ENCODE measurements around the gene SPTLC2. TPM values are rescaled to one million over a fixed set of nuclear protein-coding genes. Genes with fewer than 3 reads are reported as not detected.

SPTLC2 gene
- total and polyA plus RNA-seq, 7 donors = 2.4 to 9.0 (median 5.8) TPM

DNA sequence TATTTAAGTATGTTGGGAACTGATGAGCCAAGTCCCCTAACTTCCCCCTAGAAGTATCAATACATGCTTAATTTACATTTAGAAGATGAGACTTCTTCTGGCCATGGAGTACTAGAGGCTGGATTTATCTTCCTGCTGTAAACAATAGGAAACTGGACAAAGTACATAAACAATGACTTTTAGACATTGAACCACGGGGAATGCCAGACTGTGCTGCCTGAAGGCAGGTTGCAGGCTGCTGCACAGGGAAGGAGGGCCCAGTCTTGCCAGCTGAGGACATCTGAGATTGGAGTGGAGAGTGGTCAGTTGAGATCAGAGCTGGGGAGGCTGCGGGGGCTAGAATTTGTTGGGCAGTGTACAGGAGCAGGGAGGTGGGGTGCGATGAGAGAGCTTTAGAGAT lies 93.3 kb downstream of the SPTLC2 start:
- 85 to 89% (median 87%) methylated on average over 3 of the region's 3 CpGs for WGBS, 3 donors

DNA sequence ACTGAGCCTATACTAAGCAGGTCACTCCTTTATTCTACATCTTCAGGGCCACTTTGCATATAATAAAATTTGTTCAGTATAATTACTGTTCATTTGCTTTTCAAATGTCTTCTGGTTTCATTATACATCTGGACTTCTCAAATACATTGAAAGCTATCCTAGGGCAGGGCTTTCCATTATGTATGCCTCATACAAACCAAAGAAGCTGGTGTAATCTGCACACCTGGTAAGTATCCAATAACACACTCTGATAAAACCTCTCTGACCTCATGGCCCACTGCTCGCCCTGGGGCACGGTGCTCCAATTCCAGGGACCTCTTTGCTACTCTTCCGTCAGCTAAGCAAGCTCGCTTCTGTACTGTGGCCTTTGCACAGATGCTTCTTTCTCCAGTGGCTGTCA lies 95.9 kb downstream of the SPTLC2 start:
- Histone ChIP-seq H3K4me1 (no peaks in the 10 kb centered on the region), H3K36me3 (ENCODE audit: insufficient read depth in 1 of 2, low read depth in 1 of 2) (peaks cover 0 to 42% of the 10 kb centered on the region in 2 donors), H3K27ac (no peak overlapping the region), H3K4me3 (no peak overlapping the region), H3K9me3 (no peaks in the 10 kb centered on the region), H3K27me3 (ENCODE audit: insufficient read depth in 3 of 3, low read length in 2 of 3) (no peaks in the 10 kb centered on the region)
- WGBS, 3 donors = 84 to 87% (median 85%) methylated on average over 4 of the region's 4 CpGs
- intact Hi-C loops (cut with DNase I) = no loop called here
- TF ChIP-seq, protein P1, sequence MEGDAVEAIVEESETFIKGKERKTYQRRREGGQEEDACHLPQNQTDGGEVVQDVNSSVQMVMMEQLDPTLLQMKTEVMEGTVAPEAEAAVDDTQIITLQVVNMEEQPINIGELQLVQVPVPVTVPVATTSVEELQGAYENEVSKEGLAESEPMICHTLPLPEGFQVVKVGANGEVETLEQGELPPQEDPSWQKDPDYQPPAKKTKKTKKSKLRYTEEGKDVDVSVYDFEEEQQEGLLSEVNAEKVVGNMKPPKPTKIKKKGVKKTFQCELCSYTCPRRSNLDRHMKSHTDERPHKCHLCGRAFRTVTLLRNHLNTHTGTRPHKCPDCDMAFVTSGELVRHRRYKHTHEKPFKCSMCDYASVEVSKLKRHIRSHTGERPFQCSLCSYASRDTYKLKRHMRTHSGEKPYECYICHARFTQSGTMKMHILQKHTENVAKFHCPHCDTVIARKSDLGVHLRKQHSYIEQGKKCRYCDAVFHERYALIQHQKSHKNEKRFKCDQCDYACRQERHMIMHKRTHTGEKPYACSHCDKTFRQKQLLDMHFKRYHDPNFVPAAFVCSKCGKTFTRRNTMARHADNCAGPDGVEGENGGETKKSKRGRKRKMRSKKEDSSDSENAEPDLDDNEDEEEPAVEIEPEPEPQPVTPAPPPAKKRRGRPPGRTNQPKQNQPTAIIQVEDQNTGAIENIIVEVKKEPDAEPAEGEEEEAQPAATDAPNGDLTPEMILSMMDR (IDR thresholded peaks at IDR 0.05) = no peak
- no peak for ATAC-seq
- no peak for DNase-seq

More for the DNA sequence above, 93.3 kb downstream of the SPTLC2 start:
- DNase-seq (no peak), ATAC-seq (no peak)
- no peaks in the 10 kb centered on the region for H3K4me1 ChIP-seq
- H3K9me3 ChIP-seq = no peaks in the 10 kb centered on the region
- H3K27me3 ChIP-seq (ENCODE audit: insufficient read depth in 3 of 3, low read length in 2 of 3) = no peaks in the 10 kb centered on the region
- intact Hi-C loops (cut with DNase I) = no loop called here
- no peak overlapping the region for H3K4me3 ChIP-seq
- peaks cover 0 to 30% of the 10 kb centered on the region in 2 donors for H3K36me3 ChIP-seq (ENCODE audit: insufficient read depth in 1 of 2, low read depth in 1 of 2)
- TF ChIP-seq, protein P1 (IDR thresholded peaks at IDR 0.05) = no peak
- no peak overlapping the region for H3K27ac ChIP-seq

DNA sequence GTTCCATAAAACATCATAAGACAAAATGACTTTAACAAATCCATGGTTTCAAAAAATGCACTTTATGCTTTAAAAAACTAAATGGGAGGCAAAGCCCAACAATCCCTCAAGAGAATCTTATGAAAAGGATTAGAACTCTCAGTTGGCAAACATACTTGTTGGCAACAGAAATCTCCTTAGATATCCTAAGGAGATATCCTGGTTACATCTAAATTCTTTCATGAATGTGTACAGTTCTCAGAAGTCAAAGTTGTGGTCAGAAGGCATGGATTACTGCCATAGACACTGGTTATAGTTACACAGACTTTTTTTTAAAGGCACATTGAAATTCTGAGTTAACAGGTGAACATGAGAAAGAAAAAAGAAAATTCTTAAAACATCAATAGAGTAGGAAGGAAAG lies 100.3 kb downstream of the SPTLC2 start:
- intact Hi-C loops (cut with DNase I) = no loop called here
- H3K27ac ChIP-seq = no peak overlapping the region
- no peaks in the 10 kb centered on the region for H3K9me3 ChIP-seq
- TF ChIP-seq, protein P1 (IDR thresholded peaks at IDR 0.05) = no peak
- DNase-seq (no peak), ATAC-seq (no peak)
- H3K36me3 ChIP-seq (ENCODE audit: insufficient read depth in 1 of 2, low read depth in 1 of 2) = peaks cover 0 to 48% of the 10 kb centered on the region in 2 donors
- no peaks in the 10 kb centered on the region for H3K27me3 ChIP-seq (ENCODE audit: insufficient read depth in 3 of 3, low read length in 2 of 3)
- no peak overlapping the region for H3K4me3 ChIP-seq
- H3K4me1 ChIP-seq = no peaks in the 10 kb centered on the region

DNA sequence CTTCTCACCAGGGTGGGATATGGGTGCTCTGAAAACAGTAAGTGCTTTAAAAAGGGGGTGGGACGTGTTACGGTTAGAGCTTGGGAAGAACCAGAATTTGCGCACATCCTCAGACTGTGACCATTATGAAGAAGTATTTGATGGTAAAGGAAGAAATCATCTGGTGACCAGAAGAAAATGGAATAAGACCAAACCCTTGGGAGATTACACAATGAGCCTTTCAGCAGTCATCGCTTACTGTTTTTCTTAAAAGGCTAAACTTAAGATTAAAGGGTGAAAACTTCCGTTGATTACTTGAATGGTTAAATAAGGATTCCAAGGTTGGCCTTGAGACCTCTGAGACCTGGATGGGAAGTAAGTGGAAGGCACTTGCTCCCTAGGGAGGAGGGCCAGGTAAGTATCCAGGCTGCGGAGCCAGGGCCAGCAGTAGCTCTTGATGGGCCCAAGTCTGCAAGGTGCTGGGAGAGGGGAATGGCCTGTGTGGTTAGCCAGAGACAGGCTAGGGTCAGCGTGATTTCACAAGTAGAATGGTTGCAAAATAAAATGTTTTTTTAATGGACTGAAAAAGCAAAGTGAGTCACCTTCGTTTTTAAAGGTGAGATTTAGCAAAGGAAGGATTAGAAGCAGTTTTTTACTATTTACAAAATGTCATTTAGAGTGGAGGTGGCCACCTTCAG lies 104.8 kb downstream of the SPTLC2 start:
- Histone ChIP-seq H3K27ac (no peak overlapping the region), H3K36me3 (ENCODE audit: insufficient read depth in 1 of 2, low read depth in 1 of 2) (peaks cover 0 to 23% of the 10 kb centered on the region in 2 donors), H3K4me1 (no peaks in the 10 kb centered on the region), H3K4me3 (no peak overlapping the region), H3K27me3 (ENCODE audit: insufficient read depth in 3 of 3, low read length in 2 of 3) (no peaks in the 10 kb centered on the region), H3K9me3 (no peaks in the 10 kb centered on the region)
- intact Hi-C loops (cut with DNase I) = no loop called here
- WGBS, 3 donors = 93 to 96% (median 96%) methylated on average over 8 of the region's 8 CpGs
- TF ChIP-seq, protein P1 (IDR thresholded peaks at IDR 0.05) = no peak
- no peak for DNase-seq
- ATAC-seq = no peak

DNA sequence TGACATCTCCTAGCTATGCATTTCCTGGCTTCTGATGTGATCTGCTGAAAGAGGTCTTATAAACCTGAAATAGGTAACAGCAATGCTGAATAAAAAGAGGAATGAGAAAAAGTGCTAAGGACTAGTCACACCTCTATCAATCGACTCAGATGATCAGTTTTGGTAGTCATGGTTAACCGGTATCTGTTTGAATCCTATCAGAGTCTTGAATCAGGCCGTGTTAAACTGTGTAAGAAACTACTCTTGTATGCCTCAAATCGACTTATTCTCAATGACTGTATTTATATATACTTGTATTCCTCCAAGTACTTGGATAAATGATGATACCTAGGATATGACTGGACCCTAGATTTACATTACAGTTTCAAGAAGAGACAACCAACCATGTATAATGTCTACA lies 107.1 kb downstream of the SPTLC2 start:
- ATAC-seq (no peak), DNase-seq (no peak)
- Histone ChIP-seq H3K9me3 (no peaks in the 10 kb centered on the region), H3K4me3 (no peak overlapping the region), H3K4me1 (no peaks in the 10 kb centered on the region), H3K27me3 (ENCODE audit: insufficient read depth in 3 of 3, low read length in 2 of 3) (no peaks in the 10 kb centered on the region), H3K36me3 (ENCODE audit: insufficient read depth in 1 of 2, low read depth in 1 of 2) (peaks cover 0 to 23% of the 10 kb centered on the region in 2 donors), H3K27ac (no peak overlapping the region)
- TF ChIP-seq, protein P1 (IDR thresholded peaks at IDR 0.05) = no peak
- intact Hi-C loops (cut with DNase I) = loop anchor here in 1 of 2 donors (2.0 kb wide), 1 partner anchor 41 kb away; no protein-coding TSS in a partner anchor
- 93 to 95% (median 95%) methylated on average over 4 of the region's 4 CpGs for WGBS, 3 donors

Measured in psoas muscle (tissue), 8 donors.